Fibroblast of villous mesenchyme (primary cell): ENCODE measurements around the gene NKX2-2. TPM values are rescaled to one million over a fixed set of nuclear protein-coding genes. Genes with fewer than 3 reads are reported as not detected.

Experiments
- DNase-seq: peaks from one replicate; pipeline ENCODE4 v3.0.0-alpha.2; 2010; ENCODE audit warnings: low read depth
- H3K4me3 ChIP-seq: 2 replicates; pipeline ENCODE4 v1.5.1; 2011; ENCODE audit warnings: low read depth, mild to moderate bottlenecking, low read length
- CTCF ChIP-seq: IDR thresholded peaks from 2 replicates; pipeline ENCODE4 v1.5.1; 2012; ENCODE audit warnings: low read depth, mild to moderate bottlenecking, low read length; ENCODE audit not compliant: insufficient read depth
- total RNA-seq: library from RNA; depleted of rRNA; stranded (reverse); fragments of >200 nt; gene quantifications from 2 replicates; pipeline ENCODE4 v1.2.3, GENCODE V29; 2012

Gene NKX2-2
- total RNA-seq, 1 donor = not detected

- H3K4me3 ChIP-seq = no peak overlapping the region
- TF ChIP-seq CTCF = no peak
- DNase-seq = no peak
Observed at GRCh38 chr20:21522481-21523280, 8.8 kb upstream of the NKX2-2 start.

GRCh38 chr20:21521596-21522480 lies 8.0 kb upstream of the NKX2-2 start:
- no peak for DNase-seq
- TF ChIP-seq CTCF = no peak
- no peak overlapping the region for H3K4me3 ChIP-seq

GRCh38 chr20:21520702-21521595 lies 7.1 kb upstream of the NKX2-2 start:
- no peak for DNase-seq
- no peak overlapping the region for H3K4me3 ChIP-seq

GRCh38 chr20:21519136-21519584 lies 5.3 kb upstream of the NKX2-2 start:
- DNase-seq = no peak
- TF ChIP-seq CTCF = no peak
- no peak overlapping the region for H3K4me3 ChIP-seq

More at GRCh38 chr20:21520702-21521595, 7.1 kb upstream of the NKX2-2 start:
- no peak for TF ChIP-seq CTCF

- no peak overlapping the region for H3K4me3 ChIP-seq
- TF ChIP-seq CTCF = no peak
- no peak for DNase-seq
Observed at GRCh38 chr20:21518292-21518991, 4.6 kb upstream of the NKX2-2 start.
